ENCODE results near the gene CCDC102B.

- TF ChIP-seq TEAD4 (IDR thresholded peaks at IDR 0.05; ENCODE audit: low read depth, low read length) (no peak), SIX5 (IDR thresholded peaks at IDR 0.05; ENCODE audit: low read depth, low read length) (no peak), CTCF (IDR thresholded peaks at IDR 0.05; ENCODE audit: control extremely low read depth in 1 of 3, insufficient read depth in 1 of 3, low read depth in 1 of 3, low read length in 3 of 3) (peak in 2 of 3 experiments; percentile 51 to 73; a peak in 3 of 4 replicates), EP300 (IDR thresholded peaks at IDR 0.05; ENCODE audit: borderline replicate concordance in 1 of 2, low read depth in 2 of 2, low read length in 2 of 2) (no peak), JUN (IDR thresholded peaks at IDR 0.05; ENCODE audit: low read depth, low read length) (no peak), POLR2A (IDR thresholded peaks at IDR 0.05; ENCODE audit: control extremely low read depth in 1 of 2, low read depth in 2 of 2, low read length in 2 of 2) (no peak), RFX5 (IDR thresholded peaks at IDR 0.05; ENCODE audit: borderline replicate concordance, low read depth, low read length) (no peak), ATF2 (IDR thresholded peaks at IDR 0.05; ENCODE audit: low read length) (no peak), BCL11A (IDR thresholded peaks at IDR 0.05; ENCODE audit: low read depth in 2 of 2, low read length in 2 of 2) (no peak), POLR2AphosphoS5 (IDR thresholded peaks at IDR 0.05; ENCODE audit: low read depth, low read length) (no peak), BRCA1 (IDR thresholded peaks at IDR 0.05; ENCODE audit: low read depth, low read length) (no peak), EZH2 (IDR thresholded peaks at IDR 0.05; ENCODE audit: low read depth, low read length, severe bottlenecking) (no peak), TBP (IDR thresholded peaks at IDR 0.05; ENCODE audit: low read depth, low read length) (no peak), SP2 (IDR thresholded peaks at IDR 0.05; ENCODE audit: low read length) (no peak)
Measured at GRCh38 chr18:68925268-68925667, 127.4 kb downstream of the CCDC102B start.
